ENCODE results near the gene CLBA1.
"Not testable (repeated sequence)": the region's sequence is repeated elsewhere in the genome, so short reads cannot be mapped to it uniquely, and the experiment has no call there.

The CLBA1 gene

DNA sequence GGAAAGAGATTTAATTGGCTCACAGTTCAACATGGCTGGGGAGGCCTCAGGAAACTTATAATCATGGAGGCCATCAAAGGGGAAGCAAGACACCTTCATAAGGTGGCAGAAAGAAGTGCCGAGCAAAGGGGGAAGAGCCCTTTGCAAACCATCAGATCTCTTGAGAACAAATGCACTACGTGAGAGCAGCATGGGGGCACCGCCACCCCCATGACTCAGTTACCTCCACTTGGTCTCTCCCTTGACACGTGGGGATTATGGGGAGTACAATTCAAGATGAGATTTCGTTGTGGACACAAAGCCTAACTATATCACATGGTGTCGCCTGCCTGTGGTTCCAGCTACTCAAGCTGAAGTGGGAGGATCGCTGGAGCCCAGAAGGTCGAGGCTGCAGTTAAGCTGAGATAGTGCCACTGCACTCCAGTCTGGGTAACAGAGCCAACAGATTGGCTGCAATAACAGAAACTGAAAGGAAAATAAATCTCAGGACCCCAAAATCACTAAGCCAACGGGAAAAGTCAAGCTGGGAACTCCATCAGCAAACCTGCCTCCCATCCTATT lies 45.3 kb downstream of the CLBA1 start:
- H3K27me3 ChIP-seq = no peaks in the 10 kb centered on the region; the same call in 1 of the 2 replicates
- no peaks in the 10 kb centered on the region for H3K9me3 ChIP-seq
- no peak overlapping the region for H3K4me3 ChIP-seq (ENCODE audit: low read depth, low read length)
- H3K36me3 ChIP-seq = no peaks in the 10 kb centered on the region
- DNase-seq = no peak
- TF ChIP-seq, protein P1, sequence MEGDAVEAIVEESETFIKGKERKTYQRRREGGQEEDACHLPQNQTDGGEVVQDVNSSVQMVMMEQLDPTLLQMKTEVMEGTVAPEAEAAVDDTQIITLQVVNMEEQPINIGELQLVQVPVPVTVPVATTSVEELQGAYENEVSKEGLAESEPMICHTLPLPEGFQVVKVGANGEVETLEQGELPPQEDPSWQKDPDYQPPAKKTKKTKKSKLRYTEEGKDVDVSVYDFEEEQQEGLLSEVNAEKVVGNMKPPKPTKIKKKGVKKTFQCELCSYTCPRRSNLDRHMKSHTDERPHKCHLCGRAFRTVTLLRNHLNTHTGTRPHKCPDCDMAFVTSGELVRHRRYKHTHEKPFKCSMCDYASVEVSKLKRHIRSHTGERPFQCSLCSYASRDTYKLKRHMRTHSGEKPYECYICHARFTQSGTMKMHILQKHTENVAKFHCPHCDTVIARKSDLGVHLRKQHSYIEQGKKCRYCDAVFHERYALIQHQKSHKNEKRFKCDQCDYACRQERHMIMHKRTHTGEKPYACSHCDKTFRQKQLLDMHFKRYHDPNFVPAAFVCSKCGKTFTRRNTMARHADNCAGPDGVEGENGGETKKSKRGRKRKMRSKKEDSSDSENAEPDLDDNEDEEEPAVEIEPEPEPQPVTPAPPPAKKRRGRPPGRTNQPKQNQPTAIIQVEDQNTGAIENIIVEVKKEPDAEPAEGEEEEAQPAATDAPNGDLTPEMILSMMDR (IDR thresholded peaks at IDR 0.05; ENCODE audit: low read depth, low read length) = no peak
- H3K4me1 ChIP-seq = no peaks in the 10 kb centered on the region

DNA sequence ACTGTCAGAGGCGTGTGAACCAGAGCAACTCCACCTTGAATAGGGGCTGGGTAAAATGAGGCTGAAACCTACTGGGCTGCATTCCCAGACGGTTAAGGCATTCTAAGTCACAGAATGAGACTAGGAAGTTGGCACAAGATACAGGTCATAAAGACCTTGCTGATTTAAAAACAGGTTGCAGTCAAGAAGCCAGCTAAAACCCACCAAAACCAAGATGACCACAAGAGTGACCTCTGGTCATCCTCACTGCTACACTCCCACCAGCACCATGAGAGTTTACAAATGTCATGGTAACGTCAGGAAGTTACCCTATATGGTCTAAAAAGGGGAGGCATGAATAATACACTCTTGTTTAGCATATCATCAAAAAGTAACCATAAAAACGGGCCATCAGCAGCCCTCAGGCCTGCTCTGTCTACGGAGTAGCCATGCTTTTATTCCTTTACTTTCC lies 46.9 kb downstream of the CLBA1 start:
- not testable (repeated sequence) for DNase-seq; H3K4me1 ChIP-seq; H3K4me3 ChIP-seq (ENCODE audit: low read depth, low read length); H3K36me3 ChIP-seq; H3K27me3 ChIP-seq; H3K9me3 ChIP-seq

GRCh38 chr14:105033412-105033900 lies 47.9 kb downstream of the CLBA1 start:
- not testable (repeated sequence) for H3K27me3 ChIP-seq; H3K4me3 ChIP-seq (ENCODE audit: low read depth, low read length); H3K9me3 ChIP-seq; DNase-seq; H3K4me1 ChIP-seq; H3K36me3 ChIP-seq

DNA sequence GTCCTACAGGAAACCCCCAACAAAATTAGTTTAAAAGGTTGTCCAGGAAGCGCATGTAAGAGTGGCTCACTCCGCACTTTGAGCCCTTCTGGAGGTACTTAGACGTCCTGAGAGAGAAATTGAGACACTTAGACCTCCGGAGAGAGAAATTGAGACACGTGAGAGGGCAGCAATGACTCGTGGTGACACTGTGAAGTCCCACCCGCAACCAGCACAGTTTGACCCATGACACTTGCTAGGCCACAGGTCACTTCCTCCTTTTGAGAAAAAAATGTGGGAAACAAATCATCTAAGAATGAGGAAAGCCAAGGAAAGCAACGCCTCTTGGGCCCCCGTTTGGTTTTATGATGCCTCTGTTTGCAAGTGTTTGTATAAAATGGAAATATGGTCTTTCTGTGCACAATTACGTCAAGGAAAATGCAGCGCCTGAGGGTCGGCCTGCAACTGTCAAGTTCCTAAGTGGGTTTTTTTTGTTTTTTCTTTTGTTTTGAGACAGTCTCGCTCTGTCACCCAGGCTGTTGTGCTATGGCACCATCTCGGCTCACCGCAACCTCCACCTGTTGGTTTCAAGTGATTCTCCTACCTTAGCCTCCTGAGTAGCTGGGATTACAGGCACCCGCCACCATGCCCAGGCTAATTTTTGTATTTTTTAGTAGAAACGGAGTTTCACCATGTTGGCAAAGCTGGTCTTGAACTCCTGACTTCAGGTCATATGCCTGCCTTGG lies 48.9 kb downstream of the CLBA1 start:
- TF ChIP-seq, protein P1 (IDR thresholded peaks at IDR 0.05; ENCODE audit: low read depth, low read length) = no peak
- no peaks in the 10 kb centered on the region for H3K36me3 ChIP-seq
- no peak for DNase-seq
- no peaks in the 10 kb centered on the region; the same call in 1 of the 2 replicates for H3K27me3 ChIP-seq
- H3K9me3 ChIP-seq = no peaks in the 10 kb centered on the region
- H3K4me1 ChIP-seq = no peaks in the 10 kb centered on the region
- no peak overlapping the region for H3K4me3 ChIP-seq (ENCODE audit: low read depth, low read length)

- H3K4me1 ChIP-seq; H3K27me3 ChIP-seq; DNase-seq; H3K9me3 ChIP-seq; H3K36me3 ChIP-seq; H3K4me3 ChIP-seq (ENCODE audit: low read depth, low read length): not testable (repeated sequence)
Observed at GRCh38 chr14:105035616-105036015, 50.0 kb downstream of the CLBA1 start.

DNA sequence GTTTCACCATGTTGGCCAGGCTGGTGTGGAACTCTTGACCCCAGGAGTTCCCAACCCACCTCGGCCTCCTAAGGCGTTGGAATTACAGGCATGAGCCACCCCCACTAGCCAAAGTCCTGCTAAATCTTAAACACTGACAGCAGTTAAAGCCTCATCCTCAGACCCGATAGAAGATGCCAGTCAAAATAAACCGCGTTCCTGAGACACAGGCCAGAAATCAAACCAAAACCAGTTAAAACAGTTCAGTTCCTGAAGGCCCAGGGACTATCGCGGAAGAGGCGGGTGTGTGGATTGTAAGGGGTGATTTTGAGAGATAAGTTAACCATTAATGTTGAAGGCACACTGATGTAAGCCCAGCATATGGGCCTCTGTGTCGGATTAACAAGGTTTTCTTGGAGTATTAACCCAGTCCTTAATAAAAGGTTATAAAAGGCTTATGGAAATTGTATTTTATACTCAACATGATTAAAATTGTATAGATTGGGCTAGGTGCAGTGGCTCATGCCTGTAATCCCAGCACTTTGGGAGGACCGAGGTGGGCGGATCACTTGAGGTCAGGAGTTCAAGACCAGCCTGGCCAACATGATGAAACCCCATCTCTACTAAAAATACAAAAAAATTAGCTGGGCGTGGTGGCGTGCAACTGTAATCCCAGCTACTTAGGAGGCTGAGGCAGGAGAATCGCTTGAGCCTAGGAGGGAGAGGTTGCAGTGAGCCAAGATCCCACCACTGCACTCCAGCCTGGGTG lies 54.0 kb downstream of the CLBA1 start:
- Histone ChIP-seq H3K4me1 (no peaks in the 10 kb centered on the region), H3K4me3 (ENCODE audit: low read depth, low read length) (no peak overlapping the region), H3K9me3 (no peaks in the 10 kb centered on the region), H3K36me3 (no peaks in the 10 kb centered on the region), H3K27me3 (no peaks in the 10 kb centered on the region)
- TF ChIP-seq, protein P1 (IDR thresholded peaks at IDR 0.05; ENCODE audit: low read depth, low read length) = no peak
- no peak for DNase-seq

- no peak for DNase-seq
- no peaks in the 10 kb centered on the region for H3K36me3 ChIP-seq
- H3K4me3 ChIP-seq (ENCODE audit: low read depth, low read length) = no peak overlapping the region
- no peaks in the 10 kb centered on the region for H3K4me1 ChIP-seq
- H3K27me3 ChIP-seq = no peaks in the 10 kb centered on the region
- TF ChIP-seq, protein P1 (IDR thresholded peaks at IDR 0.05; ENCODE audit: low read depth, low read length) = no peak
- no peaks in the 10 kb centered on the region for H3K9me3 ChIP-seq
Observed at GRCh38 chr14:105041841-105042765, 56.5 kb downstream of the CLBA1 start.
